Measurements from ENCODE around the gene MED12. TPM values are rescaled to one million over a fixed set of nuclear protein-coding genes. Genes with fewer than 3 reads are reported as not detected.

MED12 gene
- total RNA-seq, 1 donor from 2014 or later = 15.6 TPM

GRCh38 chrX:71107245-71107644, 11.2 kb upstream of the MED12 start:
- DNase-seq (ENCODE audit: low read depth) = no peak

GRCh38 chrX:71107762-71108360, 10.5 kb upstream of the MED12 start:
- DNase-seq (ENCODE audit: low read depth) = peak; percentile 39

- DNase-seq (ENCODE audit: low read depth) = no peak
These were observed 9.3 kb upstream of the MED12 start for GRCh38 chrX:71109051-71109450.

- DNase-seq (ENCODE audit: low read depth) = peak; percentile 23
These were observed 7.1 kb upstream of the MED12 start, which contains the start of gene IL2RG for GRCh38 chrX:71111141-71111843. Gene IL2RG, minus strand, starts transcription at chrX:71111577. Its CDS starts 38 bp downstream, at chrX:71111539.

GRCh38 chrX:71111921-71112431, 6.4 kb upstream of the MED12 start:
- DNase-seq (ENCODE audit: low read depth) = peak; percentile 57

GRCh38 chrX:71117358-71117757, 1.0 kb upstream of the MED12 start:
- no peak for DNase-seq (ENCODE audit: low read depth)

- no peak for DNase-seq (ENCODE audit: low read depth)
These were observed 664 bp downstream of the MED12 start for GRCh38 chrX:71118985-71119535.

- DNase-seq (ENCODE audit: low read depth) = no peak
These were observed 9.9 kb downstream of the MED12 start for GRCh38 chrX:71128166-71128833.

GRCh38 chrX:71128915-71129765, 10.7 kb downstream of the MED12 start:
- peak; percentile 60 for DNase-seq (ENCODE audit: low read depth)

GRCh38 chrX:71131510-71131909, 13.1 kb downstream of the MED12 start:
- DNase-seq (ENCODE audit: low read depth) = no peak

- no peak for DNase-seq (ENCODE audit: low read depth)
These were observed 22.0 kb downstream of the MED12 start for GRCh38 chrX:71140440-71140839.

- DNase-seq (ENCODE audit: low read depth) = no peak
These were observed 25.1 kb downstream of the MED12 start for GRCh38 chrX:71143508-71143907.

GRCh38 chrX:71144651-71145050, 26.3 kb downstream of the MED12 start, which contains the start of gene NLGN3:
Gene NLGN3, plus strand, starts transcription at chrX:71144841. Its CDS starts 2,909 bp downstream, at chrX:71147750.
- no peak for DNase-seq (ENCODE audit: low read depth)

GRCh38 chrX:71147496-71148277, 29.3 kb downstream of the MED12 start:
- no peak for DNase-seq (ENCODE audit: low read depth)

GRCh38 chrX:71148278-71148663, 29.9 kb downstream of the MED12 start:
- no peak for DNase-seq (ENCODE audit: low read depth)

GRCh38 chrX:71151366-71151765, 33.0 kb downstream of the MED12 start:
- DNase-seq (ENCODE audit: low read depth) = no peak

GRCh38 chrX:71154196-71154595, 35.8 kb downstream of the MED12 start:
- DNase-seq (ENCODE audit: low read depth) = no peak

- DNase-seq (ENCODE audit: low read depth) = no peak
These were observed 36.2 kb downstream of the MED12 start for GRCh38 chrX:71154641-71155040.

- no peak for DNase-seq (ENCODE audit: low read depth)
These were observed 40.2 kb downstream of the MED12 start for GRCh38 chrX:71158603-71159002.

GRCh38 chrX:71159335-71159734, 40.9 kb downstream of the MED12 start:
- DNase-seq (ENCODE audit: low read depth) = no peak
